Stimulated activated CD4-positive, alpha-beta T cell treated with anti-CD3 and anti-CD28 coated beads, Interleukin-1b, Interleukin-23, amount 100 ng/mL, for 4 hours (primary cell): ENCODE results near the gene ESR2.
"Not testable (repeated sequence)": the region's sequence is repeated elsewhere in the genome, so short reads cannot be mapped to it uniquely, and the experiment has no call there.

ENCODE experiments used
- DNase-seq, 2 donors: peaks; one replicate each; pipeline ENCODE4 v3.0.0-alpha.2; 2020; ENCODE audit warnings: low read depth in 2 of 2

The ESR2 gene

DNA sequence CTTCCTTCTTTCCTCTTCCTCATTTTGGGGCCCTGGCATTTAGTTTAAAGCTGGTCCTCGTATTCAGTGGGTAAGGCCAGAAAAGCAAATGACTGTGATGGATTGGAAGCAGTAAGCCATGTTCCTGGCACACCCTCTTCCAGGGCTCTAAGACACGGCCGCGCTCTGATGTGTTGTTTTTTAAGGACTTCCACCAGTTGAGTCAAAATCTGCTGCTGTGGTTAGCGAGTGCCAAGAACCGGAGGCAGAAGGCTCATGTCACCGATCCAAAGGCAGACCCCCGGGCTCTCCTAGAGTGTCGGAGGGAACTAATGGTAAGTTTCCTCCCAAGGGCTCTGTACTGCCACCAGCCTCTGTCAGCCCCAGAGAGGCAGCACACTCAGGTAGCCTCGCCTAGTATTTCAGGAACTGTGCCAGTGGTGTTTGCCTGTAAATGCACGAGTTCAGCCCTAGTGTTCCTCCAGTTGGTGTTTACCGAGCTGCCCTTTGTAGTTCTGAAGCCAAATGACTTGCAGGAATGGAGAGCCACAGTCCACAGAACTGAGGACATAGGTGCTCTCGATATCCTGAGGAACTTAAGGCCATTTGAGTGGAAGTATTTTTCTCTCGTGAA, 72.7 kb downstream of the ESR2 start:
- DNase-seq, result no peak

DNA sequence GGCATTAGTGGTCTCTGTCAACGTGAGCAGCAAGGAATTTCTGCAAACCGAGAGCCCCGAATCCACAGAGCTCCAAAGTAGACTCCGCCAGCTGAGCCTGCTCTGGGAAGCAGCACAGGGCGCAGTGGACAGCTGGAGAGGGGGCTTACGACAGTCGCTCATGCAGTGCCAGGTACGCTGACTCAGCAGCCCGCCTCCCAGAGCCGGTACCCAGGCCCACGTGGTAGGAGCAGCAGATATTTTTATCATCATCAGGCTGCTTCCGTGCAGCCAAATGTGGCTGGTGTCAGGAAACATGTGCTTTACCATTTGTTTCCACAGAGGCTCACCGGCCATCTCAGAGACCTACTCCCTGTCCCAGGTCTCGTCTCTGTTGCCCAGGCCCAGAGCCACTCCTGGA, 73.7 kb downstream of the ESR2 start:
- DNase-seq, result no peak

DNA sequence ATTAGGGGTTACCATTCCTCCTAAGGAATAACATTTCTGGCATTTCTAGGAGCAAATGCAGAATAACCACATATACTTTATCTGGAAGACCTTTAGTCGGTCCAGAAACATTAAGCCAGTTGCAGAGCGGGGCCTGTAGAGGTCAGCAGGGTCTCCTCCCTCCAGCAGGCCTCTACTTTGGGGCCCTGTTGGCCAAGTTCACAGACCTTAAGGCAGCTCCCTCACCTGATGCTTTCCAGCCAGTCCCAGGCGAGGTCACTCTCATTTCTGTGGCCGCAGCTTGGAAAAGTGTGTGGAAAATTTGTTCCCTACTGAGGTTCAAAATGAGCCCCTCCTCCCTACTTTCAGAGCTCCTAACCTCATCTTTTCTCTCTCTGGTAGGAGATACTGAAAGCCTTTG, 74.1 kb downstream of the ESR2 start:
- DNase-seq, result no peak

DNA sequence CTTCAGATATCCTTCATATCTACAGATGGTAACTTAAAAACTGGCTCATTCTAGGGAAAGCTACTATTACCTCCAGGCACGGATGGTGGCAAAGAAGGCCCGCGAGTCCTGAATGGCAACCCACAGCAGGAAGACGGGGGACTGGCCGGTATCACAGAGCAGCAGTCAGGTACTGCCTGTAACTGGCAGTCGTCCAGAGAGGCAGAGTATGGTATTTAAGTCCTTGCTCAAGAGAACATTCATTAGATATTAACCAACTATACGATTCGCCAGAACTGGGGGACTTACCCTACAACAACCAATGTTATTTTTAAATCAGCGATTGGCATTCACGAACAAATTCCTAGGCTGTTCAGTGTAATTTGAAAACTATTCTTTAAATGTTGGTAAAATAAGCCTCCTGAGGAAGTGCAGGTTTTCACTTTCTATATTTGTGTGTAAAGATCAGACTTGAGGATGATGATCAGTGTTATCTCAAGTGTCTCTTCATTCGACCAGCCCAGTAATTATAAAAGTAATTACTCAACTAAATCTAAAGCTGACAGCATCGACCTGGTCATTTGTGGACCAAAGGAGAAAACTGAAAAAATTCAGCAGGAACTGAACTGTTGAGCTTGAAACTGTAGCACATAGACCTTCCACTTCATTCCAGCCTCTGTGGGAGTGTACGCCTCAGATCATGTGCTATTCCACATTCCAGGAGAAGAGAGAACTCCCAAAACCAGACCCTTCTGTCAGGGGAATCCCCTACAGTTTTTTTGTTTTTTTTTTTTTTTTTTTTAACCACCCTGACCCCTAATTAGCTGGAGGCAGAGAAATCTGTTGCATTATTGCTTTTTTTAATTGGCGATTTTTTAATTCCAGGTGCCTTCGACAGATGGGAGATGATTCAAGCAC, 75.6 kb downstream of the ESR2 start:
- no peak for DNase-seq

DNA sequence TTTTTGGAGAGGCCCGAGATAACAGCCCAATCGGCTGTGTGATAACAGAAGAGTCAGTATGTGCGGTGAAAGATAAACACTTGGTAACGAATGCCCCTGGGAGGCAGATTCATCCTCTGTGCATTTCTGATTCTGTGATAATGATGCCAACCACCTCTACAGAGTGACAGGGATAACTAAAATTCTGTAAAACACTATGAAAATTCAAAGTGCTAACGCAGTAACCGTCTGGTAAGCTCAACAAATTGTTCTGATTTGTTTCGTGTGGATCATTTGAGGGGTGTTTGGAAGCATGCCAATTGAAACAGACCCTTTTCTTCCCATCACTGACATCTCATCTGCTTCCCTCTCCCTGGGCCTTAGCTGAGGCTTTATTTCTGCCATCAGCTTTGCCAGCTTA, 76.3 kb downstream of the ESR2 start:
- DNase-seq, result no peak

DNA sequence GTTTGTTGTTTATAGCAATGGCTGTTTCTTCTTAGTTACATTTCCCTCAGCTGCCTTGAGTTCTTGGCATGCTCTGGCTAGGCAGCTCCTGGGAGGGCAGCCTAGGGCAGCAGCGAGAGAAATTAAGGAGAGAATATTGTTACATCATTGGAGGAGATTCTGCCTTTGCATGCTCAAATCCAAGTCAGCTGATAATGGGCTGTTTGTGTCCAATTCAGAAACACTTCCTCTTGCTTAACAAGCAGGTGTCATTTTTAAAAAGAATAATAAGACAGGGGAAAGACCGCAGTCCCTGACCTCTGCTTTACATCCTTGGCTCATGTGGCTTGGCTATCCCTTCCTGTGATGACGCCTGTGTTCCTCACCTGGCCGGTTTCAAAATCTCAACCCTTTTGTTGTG, 76.9 kb downstream of the ESR2 start:
- no peak for DNase-seq

DNA sequence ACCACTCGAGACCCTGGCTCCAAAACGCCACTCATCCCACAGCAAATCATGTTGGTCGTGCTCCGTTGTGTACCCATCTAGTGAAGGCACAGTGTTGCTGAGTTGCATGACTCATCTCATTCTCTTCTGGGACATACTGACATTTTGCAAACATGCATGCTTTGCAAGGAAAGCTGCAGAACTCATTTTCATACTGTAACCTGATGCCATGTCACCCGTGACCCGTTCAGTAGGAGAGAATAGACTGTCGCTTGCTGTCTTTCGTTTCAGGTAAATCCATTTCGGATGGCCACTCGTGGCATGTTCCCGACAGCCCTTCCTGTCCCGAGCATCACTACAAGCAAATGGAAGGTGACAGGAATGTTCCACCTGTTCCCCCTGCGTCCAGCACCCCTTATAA, 78.2 kb downstream of the ESR2 start:
- DNase-seq, result no peak

DNA sequence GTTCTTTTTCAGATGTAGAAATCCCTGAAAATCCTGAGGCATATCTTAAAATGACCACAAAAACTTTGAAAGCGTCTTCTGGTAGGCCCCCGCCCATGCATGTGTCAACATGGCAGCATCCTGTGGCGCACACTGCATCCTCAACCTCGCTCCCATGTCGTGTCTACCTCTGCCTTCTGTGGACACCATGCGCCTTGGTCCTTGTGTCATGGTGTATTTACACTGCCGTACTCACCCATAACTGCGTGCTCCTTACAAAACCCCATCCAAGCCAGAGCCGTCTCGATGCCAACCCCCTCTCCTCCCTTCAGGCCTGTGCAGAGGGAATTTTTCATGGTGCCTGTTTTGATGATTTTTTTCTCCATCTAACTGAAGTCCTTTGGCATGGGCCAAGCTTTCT, 78.9 kb downstream of the ESR2 start:
- DNase-seq, result no peak

DNA sequence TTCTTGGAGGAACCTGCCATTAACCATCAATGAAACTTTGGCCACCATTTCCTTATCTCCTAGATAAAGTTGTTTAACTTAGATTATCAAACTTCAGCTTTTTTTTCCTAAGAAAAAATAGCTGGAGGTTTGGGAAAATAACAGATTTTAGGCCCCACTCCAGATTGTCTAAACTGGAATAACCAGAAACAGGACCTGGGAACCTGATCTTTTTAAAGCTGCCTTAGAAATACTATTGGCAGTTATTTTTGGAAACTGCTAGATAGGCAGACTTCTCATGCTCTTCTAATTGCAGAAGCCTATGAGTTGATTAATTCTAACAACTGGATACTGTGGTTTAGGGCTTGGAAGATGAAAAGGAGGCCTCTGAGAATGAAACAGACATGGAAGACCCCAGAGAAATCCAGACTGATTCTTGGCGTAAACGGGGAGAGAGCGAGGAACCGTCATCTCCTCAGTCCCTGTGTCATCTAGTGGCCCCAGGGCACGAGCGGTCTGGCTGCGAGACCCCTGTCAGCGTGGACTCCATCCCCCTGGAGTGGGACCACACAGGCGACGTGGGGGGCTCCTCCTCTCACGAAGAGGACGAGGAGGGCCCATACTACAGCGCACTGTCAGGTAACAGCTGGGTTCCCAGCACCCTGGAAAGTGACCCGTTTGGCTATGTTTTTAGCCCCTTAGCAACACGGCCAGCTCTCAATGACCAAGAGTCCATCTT, 80.2 kb downstream of the ESR2 start:
- no peak for DNase-seq

DNA sequence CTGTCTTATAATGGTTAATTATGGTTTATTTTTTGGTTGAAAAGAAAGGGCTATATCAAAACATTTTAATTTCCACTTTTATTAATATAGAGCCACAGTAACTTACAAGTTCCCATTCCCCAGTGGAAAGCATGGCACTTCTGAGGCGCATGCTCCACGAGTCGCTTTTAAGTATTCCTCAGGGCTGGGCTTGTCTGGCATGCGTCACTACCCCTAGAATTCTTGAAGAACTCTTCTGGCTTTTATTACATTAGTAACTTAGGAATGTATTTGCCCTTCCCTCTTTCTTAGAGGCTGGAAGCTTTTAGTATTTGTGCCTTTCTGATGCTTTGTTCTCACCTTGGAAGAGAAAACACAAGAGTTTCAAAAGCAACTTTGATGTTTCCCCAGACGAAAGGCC, 81.1 kb downstream of the ESR2 start:
- no peak for DNase-seq

DNA sequence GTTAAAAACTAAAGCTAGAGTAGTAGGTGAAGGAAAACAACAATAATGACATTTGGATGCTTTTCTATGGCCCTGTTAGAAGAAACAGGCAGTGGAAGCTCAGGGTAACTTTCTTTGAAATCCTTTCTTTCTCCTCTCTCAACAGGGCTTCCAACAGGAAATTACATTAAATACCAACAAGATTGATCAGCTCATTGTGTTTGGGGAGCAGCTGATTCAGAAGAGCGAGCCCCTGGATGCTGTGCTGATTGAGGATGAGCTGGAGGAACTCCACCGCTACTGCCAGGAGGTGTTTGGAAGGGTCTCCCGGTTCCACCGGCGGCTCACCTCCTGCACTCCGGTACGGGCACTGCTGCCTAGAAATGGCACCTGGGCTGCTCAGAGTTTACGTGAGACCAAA, 81.5 kb downstream of the ESR2 start:
- DNase-seq, result no peak

DNA sequence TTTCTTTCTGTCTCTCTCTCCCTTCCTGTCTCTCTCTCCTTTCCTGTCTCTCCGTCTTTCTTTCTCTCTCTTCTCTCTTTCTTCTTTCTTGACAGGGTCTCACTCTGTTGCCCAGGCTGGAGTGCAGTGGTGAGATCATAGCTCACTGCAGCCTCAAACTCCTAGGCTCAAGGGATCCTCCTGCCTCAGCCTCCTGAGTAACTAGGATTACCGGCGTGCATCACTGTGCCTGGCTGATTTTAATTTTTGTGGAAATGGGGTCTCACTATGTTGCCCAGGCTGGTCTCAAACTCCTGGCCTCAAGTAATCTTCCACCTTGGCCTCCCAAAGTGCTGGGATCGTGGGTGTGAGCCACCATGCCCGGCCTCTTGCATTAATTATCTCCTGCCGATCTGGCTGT, 83.3 kb downstream of the ESR2 start:
- not testable (repeated sequence) for DNase-seq

DNA sequence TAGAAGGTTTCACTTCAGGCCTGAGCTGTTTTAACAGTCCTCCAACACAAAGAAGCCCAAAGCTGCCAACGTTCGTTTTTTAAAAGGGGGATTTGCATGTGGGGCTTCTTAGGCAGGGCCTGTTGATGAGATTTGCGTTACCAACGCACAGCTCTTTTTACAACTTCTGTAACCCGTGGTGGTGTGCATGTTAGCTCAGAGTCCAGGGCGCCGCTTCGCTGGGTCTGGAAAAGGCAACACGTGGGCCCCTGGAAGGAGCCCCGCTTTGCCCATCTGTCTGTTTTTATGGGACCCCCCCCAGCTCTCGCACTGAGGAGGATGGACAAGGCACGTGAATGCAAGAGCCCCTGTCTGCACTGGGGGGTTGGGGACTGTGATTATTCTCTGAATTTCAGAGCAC, 84.0 kb downstream of the ESR2 start:
- no peak for DNase-seq

DNA sequence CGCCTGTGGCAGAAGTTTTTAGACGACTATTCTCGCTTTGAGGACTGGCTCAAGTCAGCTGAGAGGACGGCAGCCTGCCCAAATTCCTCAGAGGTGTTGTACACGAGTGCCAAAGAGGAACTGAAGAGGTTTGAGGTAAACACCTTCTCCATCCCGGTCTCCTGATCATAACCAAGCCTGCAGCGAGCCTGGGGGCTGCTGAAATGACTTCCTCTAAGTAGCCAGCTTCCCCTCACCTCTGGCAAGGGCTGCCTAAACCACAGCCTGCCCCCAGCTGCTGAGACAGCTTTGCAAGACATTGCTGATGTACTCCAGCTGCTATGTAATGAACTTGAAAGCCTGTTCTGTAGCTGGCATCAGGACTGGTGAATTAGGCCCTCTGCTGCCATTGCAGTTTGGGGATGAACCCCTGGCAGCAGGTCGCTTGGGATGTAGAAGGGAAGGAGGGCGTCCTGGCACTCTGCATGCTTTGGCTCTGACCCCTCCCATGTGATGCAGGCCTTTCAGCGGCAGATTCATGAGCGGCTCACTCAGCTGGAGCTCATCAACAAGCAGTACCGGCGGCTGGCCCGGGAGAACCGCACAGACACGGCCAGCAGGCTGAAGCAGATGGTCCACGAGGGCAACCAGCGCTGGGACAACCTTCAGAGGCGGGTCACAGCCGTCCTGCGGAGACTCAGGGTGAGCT, 84.6 kb downstream of the ESR2 start:
- no peak for DNase-seq

DNA sequence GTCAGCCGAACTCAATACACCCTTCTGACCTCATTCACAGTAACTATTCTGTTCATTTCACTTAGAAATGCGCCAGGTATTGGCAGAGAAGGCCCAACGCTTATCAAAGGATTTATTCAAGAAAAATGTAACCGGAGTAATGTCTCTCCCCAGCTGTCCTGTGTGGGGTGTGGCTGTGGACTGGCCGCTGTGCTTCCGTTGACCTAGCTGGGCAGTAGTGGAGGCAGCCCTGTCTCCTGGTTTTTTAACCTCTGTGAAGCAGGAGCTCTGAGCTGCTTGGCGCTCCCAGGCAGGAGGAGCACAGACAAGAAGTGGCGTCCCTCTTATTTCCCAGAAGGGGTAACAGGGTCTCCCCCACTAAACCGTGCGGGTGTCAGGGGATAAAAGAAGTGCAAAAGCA, 85.2 kb downstream of the ESR2 start:
- DNase-seq, result no peak

DNA sequence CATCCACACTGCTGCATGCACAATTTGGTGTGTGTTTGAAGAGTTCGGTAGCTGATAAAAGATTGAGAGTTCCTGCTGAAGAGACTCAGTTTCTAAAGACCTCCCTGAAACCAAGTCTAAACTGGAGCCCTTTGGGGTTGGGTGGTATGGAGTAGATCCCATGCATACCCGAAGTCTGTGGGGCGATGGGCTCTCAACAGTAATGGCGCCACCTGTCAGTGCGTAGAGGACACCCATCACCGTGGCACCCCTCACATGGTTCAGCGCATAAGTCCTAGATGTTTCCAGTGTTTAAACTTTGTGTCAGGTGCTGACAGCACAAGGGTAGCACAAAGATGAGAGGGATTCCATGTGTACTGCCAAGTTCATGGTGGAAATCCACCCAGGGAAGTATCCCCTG, 85.9 kb downstream of the ESR2 start:
- no peak for DNase-seq

DNA sequence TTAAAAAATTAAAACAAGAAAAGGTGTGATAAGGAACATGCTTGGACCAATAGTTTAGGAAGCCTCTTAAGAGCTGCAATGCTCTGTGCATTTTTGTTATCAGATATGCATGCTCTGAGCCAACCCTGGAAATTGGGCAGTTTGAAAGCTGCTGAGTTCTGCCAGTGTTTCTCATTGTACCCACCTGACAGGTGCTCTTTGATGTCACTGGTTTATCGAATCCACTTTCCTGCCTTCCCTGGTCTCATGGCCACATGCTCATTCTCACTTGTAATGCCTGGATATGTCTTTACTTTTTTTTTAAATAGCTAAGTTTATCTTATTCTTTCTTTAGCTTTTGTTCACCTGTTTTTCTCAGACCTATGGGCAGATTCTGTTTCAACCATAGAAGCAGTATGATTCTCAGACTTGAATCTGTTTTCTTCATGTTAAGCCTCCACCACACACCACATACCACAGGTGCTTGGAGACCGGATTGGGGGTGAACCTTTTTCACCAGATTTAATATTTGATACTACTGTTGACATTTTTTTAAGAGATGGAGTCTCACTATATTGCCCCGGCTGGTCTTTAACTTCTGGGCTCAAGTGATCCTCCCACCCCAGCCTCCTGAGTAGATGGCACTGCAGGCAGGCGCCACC, 90.7 kb downstream of the ESR2 start:
- no peak for DNase-seq

DNA sequence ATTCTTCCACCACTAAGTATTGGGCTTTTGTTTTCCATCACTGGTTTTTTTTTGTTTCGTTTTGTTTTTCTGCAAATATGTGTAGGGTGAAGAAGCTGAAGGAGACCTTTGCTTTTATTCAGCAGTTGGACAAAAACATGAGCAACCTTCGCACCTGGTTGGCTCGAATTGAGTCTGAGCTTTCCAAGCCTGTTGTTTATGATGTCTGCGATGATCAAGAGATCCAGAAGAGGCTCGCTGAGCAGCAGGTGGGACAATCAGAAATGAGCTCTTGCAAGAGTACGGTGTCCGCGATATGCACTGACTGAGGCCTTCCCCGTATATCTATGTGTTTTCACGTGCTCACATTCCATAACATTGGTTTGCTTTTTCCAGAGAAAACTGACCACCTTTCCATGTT, 91.5 kb downstream of the ESR2 start:
- no peak for DNase-seq

DNA sequence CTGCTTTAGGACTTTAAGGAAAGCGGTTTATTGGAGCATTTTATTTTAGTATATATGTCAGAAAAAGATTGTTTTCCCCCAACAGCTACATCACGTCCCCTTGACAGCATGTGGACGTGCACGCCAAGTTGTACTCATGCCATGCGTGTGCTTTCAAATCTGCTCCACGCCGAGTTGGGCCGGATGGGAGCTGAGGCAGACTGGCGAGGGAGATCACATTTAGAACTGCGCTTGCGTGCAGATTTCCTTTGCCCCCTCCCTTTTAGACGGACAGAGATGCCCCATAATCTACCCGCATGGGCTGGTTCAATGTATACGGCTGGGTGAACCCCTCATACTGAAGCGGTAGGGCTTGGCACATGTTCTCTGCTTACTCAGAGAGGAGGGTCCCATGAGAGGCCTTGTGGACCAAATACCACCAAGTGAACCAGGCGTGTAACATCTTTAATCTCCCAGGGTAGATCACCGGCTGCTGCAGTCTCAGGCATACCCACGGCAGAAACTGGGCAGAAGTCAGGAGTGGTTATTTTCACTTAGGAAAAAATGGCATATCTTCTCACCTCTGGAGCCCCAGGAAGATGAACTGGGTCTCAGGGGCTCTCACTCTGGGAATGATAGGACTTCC, 92.1 kb downstream of the ESR2 start:
- DNase-seq, result no peak

DNA sequence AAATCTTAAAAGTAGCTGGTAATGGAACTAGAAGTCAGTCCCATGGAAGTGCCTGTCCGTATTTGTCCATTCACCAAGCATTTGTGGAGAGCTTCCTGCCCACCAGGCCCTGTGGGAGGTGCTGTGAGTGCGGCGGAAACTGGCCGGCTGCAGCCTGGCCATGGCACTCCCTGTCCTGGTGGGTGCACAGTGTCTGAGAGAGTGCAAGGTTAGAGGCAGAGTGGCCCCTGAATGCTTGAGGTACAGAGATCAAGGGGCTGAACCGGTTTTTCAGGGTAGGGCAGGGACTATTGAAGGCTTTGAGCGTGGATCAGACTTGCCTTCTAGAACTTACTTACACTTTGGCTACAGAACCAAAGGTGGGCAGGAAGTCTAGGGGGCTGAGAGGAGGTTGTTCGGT, 92.9 kb downstream of the ESR2 start:
- DNase-seq, result no peak

DNA sequence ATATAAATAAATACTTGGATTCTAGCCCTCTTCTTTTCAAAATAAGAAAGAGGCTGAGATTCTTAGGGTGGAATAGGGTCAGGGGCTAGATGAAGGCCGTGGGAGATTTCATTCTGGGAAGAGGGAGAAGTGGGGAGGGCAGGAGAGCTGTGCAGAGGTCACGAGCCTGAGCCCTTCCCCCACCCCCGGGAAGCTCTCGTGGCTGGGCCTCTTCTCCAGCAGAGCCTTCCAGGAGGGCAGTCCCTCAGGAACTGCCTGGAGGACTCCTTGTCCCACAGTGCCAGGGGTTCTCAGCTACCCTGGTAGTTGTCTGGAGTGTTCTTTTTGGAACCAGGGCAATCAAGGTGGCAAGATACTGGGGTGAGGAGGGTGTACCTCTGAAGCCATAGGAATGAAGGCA, 94.0 kb downstream of the ESR2 start:
- no peak for DNase-seq
